Measurements from ENCODE around the gene FOXN1.

DNA sequence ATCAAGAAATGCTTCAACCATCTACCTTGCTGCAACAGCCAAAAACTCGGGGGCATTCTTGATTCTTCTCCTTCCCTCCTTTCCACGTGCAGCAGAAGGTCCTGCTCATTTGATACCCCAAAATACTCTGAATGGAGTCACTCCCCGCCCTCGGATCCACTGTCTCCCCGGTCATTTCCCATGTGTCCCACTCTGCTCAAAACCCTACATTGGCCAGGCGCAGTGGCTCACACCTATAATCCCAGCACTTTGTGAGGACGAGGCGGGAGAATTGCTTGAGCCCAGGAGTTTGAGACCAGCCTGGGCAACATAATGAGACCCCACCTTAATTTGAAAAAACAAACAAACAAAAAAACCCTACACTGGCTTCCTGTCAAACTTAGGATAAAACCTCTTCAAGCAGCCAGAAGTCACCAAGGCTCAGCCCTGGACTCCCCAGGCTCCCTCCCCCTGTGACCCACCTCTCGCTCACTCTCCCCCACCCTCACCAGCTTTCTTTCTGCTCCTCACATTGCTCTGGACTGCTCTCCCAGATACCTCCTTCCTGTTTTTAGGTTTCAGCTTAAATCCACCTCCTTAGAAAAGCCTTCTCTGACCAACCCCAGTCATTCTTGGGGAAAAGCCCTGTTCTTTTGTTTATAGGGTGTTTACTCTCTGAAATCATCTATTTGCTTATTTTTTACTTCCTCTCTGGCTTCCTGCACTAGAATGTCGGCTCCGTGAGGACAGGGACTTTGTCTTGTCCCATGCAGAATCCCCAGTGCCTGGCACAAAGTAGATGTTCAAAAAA, 29.9 kb upstream of the FOXN1 start:
- TF ChIP-seq, protein P1, sequence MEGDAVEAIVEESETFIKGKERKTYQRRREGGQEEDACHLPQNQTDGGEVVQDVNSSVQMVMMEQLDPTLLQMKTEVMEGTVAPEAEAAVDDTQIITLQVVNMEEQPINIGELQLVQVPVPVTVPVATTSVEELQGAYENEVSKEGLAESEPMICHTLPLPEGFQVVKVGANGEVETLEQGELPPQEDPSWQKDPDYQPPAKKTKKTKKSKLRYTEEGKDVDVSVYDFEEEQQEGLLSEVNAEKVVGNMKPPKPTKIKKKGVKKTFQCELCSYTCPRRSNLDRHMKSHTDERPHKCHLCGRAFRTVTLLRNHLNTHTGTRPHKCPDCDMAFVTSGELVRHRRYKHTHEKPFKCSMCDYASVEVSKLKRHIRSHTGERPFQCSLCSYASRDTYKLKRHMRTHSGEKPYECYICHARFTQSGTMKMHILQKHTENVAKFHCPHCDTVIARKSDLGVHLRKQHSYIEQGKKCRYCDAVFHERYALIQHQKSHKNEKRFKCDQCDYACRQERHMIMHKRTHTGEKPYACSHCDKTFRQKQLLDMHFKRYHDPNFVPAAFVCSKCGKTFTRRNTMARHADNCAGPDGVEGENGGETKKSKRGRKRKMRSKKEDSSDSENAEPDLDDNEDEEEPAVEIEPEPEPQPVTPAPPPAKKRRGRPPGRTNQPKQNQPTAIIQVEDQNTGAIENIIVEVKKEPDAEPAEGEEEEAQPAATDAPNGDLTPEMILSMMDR (IDR thresholded peaks at IDR 0.05), result no peak
- TF ChIP-seq POLR2AphosphoS5 (IDR thresholded peaks at IDR 0.05), result no peak
